ACHN (cell line): ENCODE results near the gene FTO.
A peak's percentile ranks its signal among the peaks of the same experiment; 100 is the strongest.

ENCODE experiments used
- DNase-seq: peaks from one replicate; pipeline ENCODE4 v3.0.0-alpha.2; 2015
- in situ Hi-C: cut with HindIII; loops from 2 replicates; pipeline ENCODE4 v1.10.0; 2017; ENCODE audit warnings: low sequenced_read_pairs, low pct_ligation_motif_present, low pct_unique_long_range_greater_than_20kb

FTO gene

GRCh38 chr16:53741546-53741945 lies 37.6 kb downstream of the FTO start:
- in situ Hi-C loops = no loop called here
- no peak for DNase-seq

- DNase-seq = peak; percentile 57
- in situ Hi-C loops = no loop called here
These were observed 39.2 kb downstream of the FTO start for GRCh38 chr16:53743149-53743566.

- in situ Hi-C loops = no loop called here
- no peak for DNase-seq
These were observed 40.5 kb downstream of the FTO start for GRCh38 chr16:53744449-53744848.

GRCh38 chr16:53745086-53745485 lies 41.1 kb downstream of the FTO start:
- in situ Hi-C loops = no loop called here

GRCh38 chr16:53745753-53746266 lies 41.9 kb downstream of the FTO start:
- in situ Hi-C loops = no loop called here
- DNase-seq = peak; percentile 92

More at GRCh38 chr16:53745086-53745485, 41.1 kb downstream of the FTO start:
- peak; percentile 49 for DNase-seq

GRCh38 chr16:53752560-53752959 lies 48.6 kb downstream of the FTO start:
- no peak for DNase-seq
- in situ Hi-C loops = no loop called here

GRCh38 chr16:53753431-53753830 lies 49.5 kb downstream of the FTO start:
- in situ Hi-C loops = no loop called here
- DNase-seq = no peak

GRCh38 chr16:53755026-53755910 lies 51.3 kb downstream of the FTO start:
- peak; percentile 70 for DNase-seq

GRCh38 chr16:53756275-53756996 lies 52.5 kb downstream of the FTO start:
- in situ Hi-C loops = no loop called here

More at GRCh38 chr16:53755026-53755910, 51.3 kb downstream of the FTO start:
- in situ Hi-C loops = no loop called here

GRCh38 chr16:53757971-53758609 lies 54.1 kb downstream of the FTO start:
- in situ Hi-C loops = no loop called here
- DNase-seq = no peak

More at GRCh38 chr16:53756275-53756996, 52.5 kb downstream of the FTO start:
- peak; percentile 85 for DNase-seq

GRCh38 chr16:53761962-53762703 lies 58.2 kb downstream of the FTO start:
- no peak for DNase-seq
- in situ Hi-C loops = no loop called here

- DNase-seq = no peak
- in situ Hi-C loops = no loop called here
These were observed 62.5 kb downstream of the FTO start for GRCh38 chr16:53766304-53767016.

GRCh38 chr16:53768167-53768566 lies 64.2 kb downstream of the FTO start:
- DNase-seq = no peak
- in situ Hi-C loops = no loop called here

GRCh38 chr16:53768593-53768992 lies 64.6 kb downstream of the FTO start:
- DNase-seq = no peak
- in situ Hi-C loops = no loop called here

GRCh38 chr16:53769185-53769584 lies 65.2 kb downstream of the FTO start:
- in situ Hi-C loops = no loop called here

GRCh38 chr16:53769787-53770186 lies 65.8 kb downstream of the FTO start:
- in situ Hi-C loops = no loop called here
- DNase-seq = no peak

More at GRCh38 chr16:53769185-53769584, 65.2 kb downstream of the FTO start:
- no peak for DNase-seq

- DNase-seq = no peak
- in situ Hi-C loops = no loop called here
These were observed 66.7 kb downstream of the FTO start for GRCh38 chr16:53770641-53771040.
